HEK293 (cell line): ENCODE data around the gene LGI1.

Source experiments
- CTCF ChIA-PET: fragments of 350-600 bp; formaldehyde crosslinking; extraction: SDS; loops from one replicate; lab custom pipeline; 2021; ENCODE audit warnings: antibody characterized with exemption; lab: Yijun Ruan, JAX
- POLR2A ChIA-PET: fragments of 300-600 bp; formaldehyde crosslinking; extraction: SDS; loops from one replicate; lab custom pipeline; 2020; ENCODE audit warnings: antibody characterized with exemption, inconsistent platforms; lab: Yijun Ruan, JAX
- H3K27ac ChIP-seq: fragments of 200-500 bp; sonication (Bioruptor generic); 2 replicates; pipeline ENCODE4 v1.5.1; 2014; ENCODE audit warnings: low read depth, low read length, control low read depth, inconsistent platforms; ENCODE audit errors: extremely low read depth
- H3K36me3 ChIP-seq, 2 experiments: fragments of 200-500 bp in 1 of 2; sonication (Bioruptor generic) in 1 of 2; 1 replicate in 1 of 2; 2 replicates in 1 of 2; pipeline ENCODE4 v1.5.1; 2014 to 2017; ENCODE audit warnings: inconsistent platforms in 2 of 2, low read length in 2 of 2; ENCODE audit not compliant: control insufficient read depth in 2 of 2, insufficient read depth in 1 of 2
- H3K4me1 ChIP-seq: fragments of 200-500 bp; sonication (Bioruptor generic); 2 replicates; pipeline ENCODE4 v1.5.1; 2014; ENCODE audit warnings: mild to moderate bottlenecking, low read length, inconsistent platforms; ENCODE audit not compliant: control insufficient read depth, insufficient read depth
- H3K4me3 ChIP-seq: 2 replicates; pipeline ENCODE4 v1.5.1; 2011; ENCODE audit warnings: low read depth, mild to moderate bottlenecking, control low read depth, low read length, moderate library complexity
- H3K9me3 ChIP-seq: fragments of 200-500 bp; sonication (Bioruptor generic); 2 replicates; pipeline ENCODE4 v1.5.1; 2014; ENCODE audit warnings: low read depth, low read length, inconsistent platforms; ENCODE audit not compliant: control insufficient read depth, insufficient read depth
- GLIS1 ChIP-seq: fragments of 450-650 bp; formaldehyde crosslinking; IDR thresholded peaks from 2 replicates; pipeline ENCODE4 v1.5.1; 2016; ENCODE audit warnings: missing biosample characterization, missing genetic modification characterization
- HOXD13 ChIP-seq: sonication (generic); formaldehyde crosslinking; IDR thresholded peaks from 2 replicates; pipeline ENCODE4 v1.8.0; 2022; ENCODE audit warnings: missing genetic modification reagents, borderline replicate concordance
- MYNN ChIP-seq: fragments of 450-650 bp; formaldehyde crosslinking; IDR thresholded peaks from 2 replicates; pipeline ENCODE4 v1.5.1; 2016; ENCODE audit warnings: missing biosample characterization, missing genetic modification characterization, borderline replicate concordance
- OSR2 ChIP-seq: fragments of 450-650 bp; formaldehyde crosslinking; IDR thresholded peaks from 2 replicates; pipeline ENCODE4 v1.5.1; 2016; ENCODE audit warnings: missing biosample characterization, missing genetic modification characterization
- SCRT1 ChIP-seq: fragments of 450-650 bp; formaldehyde crosslinking; IDR thresholded peaks from 2 replicates; pipeline ENCODE4 v1.5.1; 2016; ENCODE audit warnings: missing biosample characterization, missing genetic modification characterization, borderline replicate concordance
- SCRT2 ChIP-seq: fragments of 450-650 bp; formaldehyde crosslinking; IDR thresholded peaks from 2 replicates; pipeline ENCODE4 v1.5.1; 2016; ENCODE audit warnings: missing biosample characterization, missing genetic modification characterization
- WT1 ChIP-seq: fragments of 450-650 bp; formaldehyde crosslinking; IDR thresholded peaks from 2 replicates; pipeline ENCODE4 v1.5.1; 2016; ENCODE audit warnings: missing biosample characterization, missing genetic modification characterization
- ZFP41 ChIP-seq: fragments of 450-650 bp; formaldehyde crosslinking; IDR thresholded peaks from 2 replicates; pipeline ENCODE4 v1.5.1; 2016; ENCODE audit warnings: missing biosample characterization, missing genetic modification characterization, borderline replicate concordance
- ZNF114 ChIP-seq: fragments of 450-650 bp; formaldehyde crosslinking; IDR thresholded peaks from 2 replicates; pipeline ENCODE4 v1.5.0; 2017; ENCODE audit warnings: missing biosample characterization, missing genetic modification characterization
- ZNF175 ChIP-seq: fragments of 450-650 bp; formaldehyde crosslinking; IDR thresholded peaks from 2 replicates; pipeline ENCODE4 v1.5.1; 2016; ENCODE audit warnings: missing biosample characterization, missing genetic modification characterization
- ZNF221 ChIP-seq: fragments of 450-650 bp; formaldehyde crosslinking; IDR thresholded peaks from 2 replicates; pipeline ENCODE4 v1.5.1; 2017; ENCODE audit warnings: missing biosample characterization, missing genetic modification characterization, borderline replicate concordance
- ZNF341 ChIP-seq: fragments of 450-650 bp; formaldehyde crosslinking; IDR thresholded peaks from 2 replicates; pipeline ENCODE4; 2016; ENCODE audit warnings: low read depth, missing biosample characterization, missing genetic modification characterization
- ZNF354C ChIP-seq: fragments of 450-650 bp; formaldehyde crosslinking; IDR thresholded peaks from 2 replicates; pipeline ENCODE4 v1.5.1; 2016; ENCODE audit warnings: missing biosample characterization, missing genetic modification characterization, low read depth, borderline replicate concordance
- ZNF394 ChIP-seq: fragments of 450-650 bp; formaldehyde crosslinking; IDR thresholded peaks from 2 replicates; pipeline ENCODE4 v1.5.1; 2016; ENCODE audit warnings: missing biosample characterization, missing genetic modification characterization, mild to moderate bottlenecking, moderate library complexity, borderline replicate concordance
- ZNF423 ChIP-seq: fragments of 450-650 bp; formaldehyde crosslinking; IDR thresholded peaks from 2 replicates; pipeline ENCODE4 v1.5.1; 2016; ENCODE audit warnings: missing biosample characterization, missing genetic modification characterization
- ZNF473 ChIP-seq: fragments of 450-650 bp; formaldehyde crosslinking; IDR thresholded peaks from 2 replicates; pipeline ENCODE4 v1.5.1; 2017; ENCODE audit warnings: missing biosample characterization, missing genetic modification characterization
- ZNF48 ChIP-seq: fragments of 450-650 bp; formaldehyde crosslinking; IDR thresholded peaks from 2 replicates; pipeline ENCODE4 v1.5.1; 2016; ENCODE audit warnings: missing biosample characterization, missing genetic modification characterization
- ZNF560 ChIP-seq: fragments of 450-650 bp; formaldehyde crosslinking; IDR thresholded peaks from 2 replicates; pipeline ENCODE4 v1.5.1; 2017; ENCODE audit warnings: missing biosample characterization, missing genetic modification characterization, borderline replicate concordance
- ZNF623 ChIP-seq: fragments of 450-650 bp; formaldehyde crosslinking; IDR thresholded peaks from 2 replicates; pipeline ENCODE4 v1.5.1; 2016; ENCODE audit warnings: missing biosample characterization, missing genetic modification characterization
- ZNF624 ChIP-seq: fragments of 450-650 bp; formaldehyde crosslinking; IDR thresholded peaks from 2 replicates; pipeline ENCODE4 v1.5.1; 2017; ENCODE audit warnings: missing biosample characterization, missing genetic modification characterization
- ZSCAN16 ChIP-seq: fragments of 450-650 bp; formaldehyde crosslinking; IDR thresholded peaks from 2 replicates; pipeline ENCODE4 v1.5.1; 2016; ENCODE audit warnings: missing biosample characterization, missing genetic modification characterization
- ZXDB ChIP-seq: fragments of 450-650 bp; formaldehyde crosslinking; IDR thresholded peaks from 2 replicates; pipeline ENCODE4 v1.5.1; 2016; ENCODE audit warnings: missing biosample characterization, missing genetic modification characterization
- TF ChIP-seq, protein P1 (sequence below): sonication (generic); formaldehyde crosslinking; IDR thresholded peaks from 2 replicates; pipeline ENCODE4 v1.8.1; 2022; ENCODE audit warnings: mild to moderate bottlenecking, moderate library complexity, missing genetic modification reagents
- TF ChIP-seq, protein P2 (sequence below): fragments of 450-650 bp; formaldehyde crosslinking; optimal IDR thresholded peaks from 2 replicates; pipeline ENCODE3; 2016; ENCODE audit warnings: missing biosample characterization, mild to moderate bottlenecking, missing genetic modification characterization
- TF ChIP-seq, protein P3 (sequence below): fragments of 450-650 bp; formaldehyde crosslinking; IDR thresholded peaks from 2 replicates; pipeline ENCODE4; 2016; ENCODE audit warnings: missing biosample characterization, missing genetic modification characterization
- TF ChIP-seq, protein P4 (sequence below): fragments of 450-650 bp; formaldehyde crosslinking; IDR thresholded peaks from 2 replicates; pipeline ENCODE4 v1.5.1; 2016; ENCODE audit warnings: missing biosample characterization, missing genetic modification characterization, borderline replicate concordance

LGI1 gene

DNA sequence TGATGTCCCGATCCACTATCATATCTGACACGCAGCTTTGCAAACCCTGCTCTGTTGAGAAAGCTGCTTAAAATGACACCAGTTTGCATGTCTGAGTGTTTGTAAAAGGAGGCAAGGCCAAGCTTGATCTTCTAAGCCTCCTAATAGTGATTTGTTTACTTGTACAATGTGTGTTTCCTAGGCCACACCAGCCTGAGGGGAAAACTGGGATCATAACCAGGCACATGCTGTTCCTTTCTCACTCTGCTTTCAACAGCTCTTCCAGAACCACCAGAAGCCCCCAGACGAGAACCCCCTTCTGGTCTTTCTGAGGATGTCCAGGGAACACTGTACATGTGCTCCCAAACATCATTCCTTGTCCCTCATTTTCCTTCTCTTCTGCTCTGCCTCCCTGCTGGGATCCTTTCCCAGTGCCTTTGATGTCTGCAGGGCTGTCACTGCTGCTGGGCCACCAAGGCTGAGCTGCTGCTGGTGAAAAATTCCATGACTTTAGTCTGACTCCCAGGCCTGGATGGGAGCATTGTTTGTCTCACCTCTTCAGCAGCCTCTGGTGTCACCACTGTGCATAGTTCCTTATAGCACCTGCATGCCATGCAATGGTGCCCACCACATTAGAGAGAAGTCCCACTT lies 4.0 kb upstream of the LGI1 start:
- Histone ChIP-seq H3K36me3 (no peaks in the 10 kb centered on the region), H3K9me3 (no peaks in the 10 kb centered on the region)
- CTCF ChIA-PET, result interaction anchor here (0.6 to 2.8 kb wide), 2 partner anchors 10 to 61 kb away, joined by 3 to 23 read pairs; no protein-coding TSS in a partner anchor
- TF ChIP-seq, protein P1, sequence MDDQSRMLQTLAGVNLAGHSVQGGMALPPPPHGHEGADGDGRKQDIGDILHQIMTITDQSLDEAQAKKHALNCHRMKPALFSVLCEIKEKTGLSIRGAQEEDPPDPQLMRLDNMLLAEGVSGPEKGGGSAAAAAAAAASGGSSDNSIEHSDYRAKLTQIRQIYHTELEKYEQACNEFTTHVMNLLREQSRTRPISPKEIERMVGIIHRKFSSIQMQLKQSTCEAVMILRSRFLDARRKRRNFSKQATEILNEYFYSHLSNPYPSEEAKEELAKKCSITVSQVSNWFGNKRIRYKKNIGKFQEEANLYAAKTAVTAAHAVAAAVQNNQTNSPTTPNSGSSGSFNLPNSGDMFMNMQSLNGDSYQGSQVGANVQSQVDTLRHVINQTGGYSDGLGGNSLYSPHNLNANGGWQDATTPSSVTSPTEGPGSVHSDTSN (CRISPR knock-in tag), result no peak
- 0 out of 2 replicates have a peak, but pooled peaks have one; percentile 22 for TF ChIP-seq ZNF341 (tag by site-specific recombination)
- TF ChIP-seq, all 188 proteins: peak for 1
- POLR2A ChIA-PET, result interaction anchor here (1.6 kb wide), 1 partner anchor 51 kb away, joined by 5 read pairs; the partner anchor contains the start of gene FRA10AC1
- Histone ChIP-seq H3K4me3 (no peak overlapping the region), H3K4me1 (peaks cover 3% of the 10 kb centered on the region; the same call in 1 of the 2 replicates), H3K27ac (no peak overlapping the region)

DNA sequence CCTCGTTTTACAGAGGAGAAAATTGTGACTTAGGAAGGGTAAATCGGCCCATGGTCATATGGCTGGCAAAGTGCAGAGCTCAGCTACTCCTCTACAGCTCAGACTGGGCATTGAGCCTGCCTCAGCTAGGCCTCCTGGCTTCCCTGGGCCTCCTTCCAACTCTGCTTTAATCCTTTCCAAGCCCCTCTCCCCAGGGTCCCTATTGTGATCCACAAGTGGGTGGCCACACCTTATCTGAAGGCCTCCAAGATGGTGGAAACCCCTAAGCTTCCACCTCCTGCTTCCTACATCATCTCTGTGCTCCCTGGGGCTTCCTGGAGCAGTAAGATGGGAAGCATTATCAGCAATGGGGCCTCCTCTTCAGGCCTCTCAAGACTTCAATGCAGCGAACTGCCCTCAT lies 3.0 kb upstream of the LGI1 start:
- no peak overlapping the region for H3K27ac ChIP-seq
- peaks cover 3% of the 10 kb centered on the region; the same call in 1 of the 2 replicates for H3K4me1 ChIP-seq
- H3K9me3 ChIP-seq, result no peaks in the 10 kb centered on the region
- ChIA-PET CTCF (interaction anchor here (2.4 kb wide), 1 partner anchor 9 kb away, joined by 16 read pairs; no protein-coding TSS in a partner anchor), POLR2A (interaction anchor here (1.6 kb wide), 1 partner anchor 52 kb away, joined by 5 read pairs; the partner anchor contains the start of gene FRA10AC1)
- no peak overlapping the region for H3K4me3 ChIP-seq
- H3K36me3 ChIP-seq, result no peaks in the 10 kb centered on the region
- TF ChIP-seq ZNF560 (tag by site-specific recombination) (no peak), ZNF624 (no peak), ZNF623 (tag by site-specific recombination) (no peak), ZNF473 (tag by site-specific recombination) (no peak), OSR2 (tag by site-specific recombination) (no peak), GLIS1 (tag by site-specific recombination) (peak; percentile 52), ZXDB (tag by site-specific recombination) (no peak), ZNF354C (tag by site-specific recombination) (no peak), ZNF221 (no peak), ZNF175 (tag by site-specific recombination) (no peak), HOXD13 (no peak), MYNN (tag by site-specific recombination) (no peak), SCRT1 (tag by site-specific recombination) (peak; percentile 10; the same call in 1 of the 2 replicates), ZFP41 (tag by site-specific recombination) (no peak), ZNF114 (tag by site-specific recombination) (no peak), ZNF423 (tag by site-specific recombination) (no peak), WT1 (tag by site-specific recombination) (no peak), ZSCAN16 (tag by site-specific recombination) (no peak), SCRT2 (0 out of 2 replicates have a peak, but pooled peaks have one; percentile 18), ZNF394 (tag by site-specific recombination) (peak; percentile 27; the same call in 1 of the 2 replicates), ZNF48 (tag by site-specific recombination) (no peak)
- TF ChIP-seq, protein P2, sequence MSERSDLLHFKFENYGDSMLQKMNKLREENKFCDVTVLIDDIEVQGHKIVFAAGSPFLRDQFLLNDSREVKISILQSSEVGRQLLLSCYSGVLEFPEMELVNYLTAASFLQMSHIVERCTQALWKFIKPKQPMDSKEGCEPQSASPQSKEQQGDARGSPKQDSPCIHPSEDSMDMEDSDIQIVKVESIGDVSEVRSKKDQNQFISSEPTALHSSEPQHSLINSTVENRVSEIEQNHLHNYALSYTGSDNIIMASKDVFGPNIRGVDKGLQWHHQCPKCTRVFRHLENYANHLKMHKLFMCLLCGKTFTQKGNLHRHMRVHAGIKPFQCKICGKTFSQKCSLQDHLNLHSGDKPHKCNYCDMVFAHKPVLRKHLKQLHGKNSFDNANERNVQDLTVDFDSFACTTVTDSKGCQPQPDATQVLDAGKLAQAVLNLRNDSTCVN (tag by site-specific recombination), result peak; percentile 7
- TF ChIP-seq, protein P1 (CRISPR knock-in tag), result no peak
- TF ChIP-seq, protein P3, sequence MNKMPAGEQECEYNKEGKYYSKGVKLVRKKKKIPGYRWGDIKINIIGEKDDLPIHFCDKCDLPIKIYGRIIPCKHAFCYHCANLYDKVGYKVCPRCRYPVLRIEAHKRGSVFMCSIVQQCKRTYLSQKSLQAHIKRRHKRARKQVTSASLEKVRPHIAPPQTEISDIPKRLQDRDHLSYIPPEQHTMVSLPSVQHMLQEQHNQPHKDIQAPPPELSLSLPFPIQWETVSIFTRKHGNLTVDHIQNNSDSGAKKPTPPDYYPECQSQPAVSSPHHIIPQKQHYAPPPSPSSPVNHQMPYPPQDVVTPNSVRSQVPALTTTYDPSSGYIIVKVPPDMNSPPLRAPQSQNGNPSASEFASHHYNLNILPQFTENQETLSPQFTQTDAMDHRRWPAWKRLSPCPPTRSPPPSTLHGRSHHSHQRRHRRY (tag by site-specific recombination), result no peak
- TF ChIP-seq, protein P4, sequence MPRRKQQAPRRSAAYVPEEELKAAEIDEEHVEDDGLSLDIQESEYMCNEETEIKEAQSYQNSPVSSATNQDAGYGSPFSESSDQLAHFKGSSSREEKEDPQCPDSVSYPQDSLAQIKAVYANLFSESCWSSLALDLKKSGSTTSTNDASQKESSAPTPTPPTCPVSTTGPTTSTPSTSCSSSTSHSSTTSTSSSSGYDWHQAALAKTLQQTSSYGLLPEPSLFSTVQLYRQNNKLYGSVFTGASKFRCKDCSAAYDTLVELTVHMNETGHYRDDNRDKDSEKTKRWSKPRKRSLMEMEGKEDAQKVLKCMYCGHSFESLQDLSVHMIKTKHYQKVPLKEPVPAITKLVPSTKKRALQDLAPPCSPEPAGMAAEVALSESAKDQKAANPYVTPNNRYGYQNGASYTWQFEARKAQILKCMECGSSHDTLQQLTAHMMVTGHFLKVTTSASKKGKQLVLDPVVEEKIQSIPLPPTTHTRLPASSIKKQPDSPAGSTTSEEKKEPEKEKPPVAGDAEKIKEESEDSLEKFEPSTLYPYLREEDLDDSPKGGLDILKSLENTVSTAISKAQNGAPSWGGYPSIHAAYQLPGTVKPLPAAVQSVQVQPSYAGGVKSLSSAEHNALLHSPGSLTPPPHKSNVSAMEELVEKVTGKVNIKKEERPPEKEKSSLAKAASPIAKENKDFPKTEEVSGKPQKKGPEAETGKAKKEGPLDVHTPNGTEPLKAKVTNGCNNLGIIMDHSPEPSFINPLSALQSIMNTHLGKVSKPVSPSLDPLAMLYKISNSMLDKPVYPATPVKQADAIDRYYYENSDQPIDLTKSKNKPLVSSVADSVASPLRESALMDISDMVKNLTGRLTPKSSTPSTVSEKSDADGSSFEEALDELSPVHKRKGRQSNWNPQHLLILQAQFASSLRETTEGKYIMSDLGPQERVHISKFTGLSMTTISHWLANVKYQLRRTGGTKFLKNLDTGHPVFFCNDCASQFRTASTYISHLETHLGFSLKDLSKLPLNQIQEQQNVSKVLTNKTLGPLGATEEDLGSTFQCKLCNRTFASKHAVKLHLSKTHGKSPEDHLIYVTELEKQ (tag by site-specific recombination), result no peak
